Osteocyte (in vitro differentiated cells): Measurements from ENCODE around the gene STK17A. TPM values are rescaled to one million over a fixed set of nuclear protein-coding genes. Genes with fewer than 3 reads are reported as not detected.
"Not testable (repeated sequence)": the region's sequence is repeated elsewhere in the genome, so short reads cannot be mapped to it uniquely, and the experiment has no call there.

ENCODE experiments used
- DNase-seq: peaks from one replicate; pipeline ENCODE4 v3.0.0; 2021; ENCODE audit warnings: mixed read lengths; ENCODE audit not compliant: unreplicated experiment; ENCODE audit errors: extremely low spot score
- H3K27ac Mint-ChIP-seq: one replicate; pipeline ENCODE4 v1.8.0; 2021; ENCODE audit warnings: mild to moderate bottlenecking, mixed read lengths; ENCODE audit not compliant: unreplicated experiment
- H3K27me3 Mint-ChIP-seq: one replicate; pipeline ENCODE4 v1.8.0; 2021; ENCODE audit warnings: mixed read lengths; ENCODE audit not compliant: unreplicated experiment
- H3K36me3 Mint-ChIP-seq: one replicate; pipeline ENCODE4 v1.8.0; 2021; ENCODE audit warnings: mixed read lengths; ENCODE audit not compliant: unreplicated experiment
- H3K4me1 Mint-ChIP-seq: one replicate; pipeline ENCODE4 v1.8.0; 2021; ENCODE audit warnings: mixed read lengths; ENCODE audit not compliant: unreplicated experiment
- H3K4me3 Mint-ChIP-seq: one replicate; pipeline ENCODE4 v1.8.0; 2021; ENCODE audit warnings: mild to moderate bottlenecking, moderate library complexity, mixed read lengths; ENCODE audit not compliant: unreplicated experiment
- H3K9me3 Mint-ChIP-seq: one replicate; pipeline ENCODE4 v1.8.0; 2021; ENCODE audit warnings: mixed read lengths; ENCODE audit not compliant: unreplicated experiment
- CTCF ChIP-seq: fragments of 200-600 bp; sonication (generic); IDR thresholded peaks from 2 replicates; pipeline ENCODE4 v1.5.0; 2021; ENCODE audit warnings: antibody characterized with exemption, mild to moderate bottlenecking, moderate library complexity
- total RNA-seq: library from RNA; stranded (reverse); gene quantifications from 2 replicates; pipeline ENCODE4 v1.2.1, GENCODE V29; 2021

Gene STK17A
- total RNA-seq, 1 donor from 2014 or later, result 12.6 TPM

GRCh38 chr7:43666938-43667337 lies 84.0 kb downstream of the STK17A start:
- TF ChIP-seq CTCF, result no peak
- Mint-ChIP-seq H3K27ac (no peak overlapping the region), H3K27me3 (no peaks in the 10 kb centered on the region), H3K9me3 (no peaks in the 10 kb centered on the region), H3K36me3 (peaks cover 7% of the 10 kb centered on the region), H3K4me1 (peaks cover 18% of the 10 kb centered on the region), H3K4me3 (no peak overlapping the region)
- no peak for DNase-seq

DNA sequence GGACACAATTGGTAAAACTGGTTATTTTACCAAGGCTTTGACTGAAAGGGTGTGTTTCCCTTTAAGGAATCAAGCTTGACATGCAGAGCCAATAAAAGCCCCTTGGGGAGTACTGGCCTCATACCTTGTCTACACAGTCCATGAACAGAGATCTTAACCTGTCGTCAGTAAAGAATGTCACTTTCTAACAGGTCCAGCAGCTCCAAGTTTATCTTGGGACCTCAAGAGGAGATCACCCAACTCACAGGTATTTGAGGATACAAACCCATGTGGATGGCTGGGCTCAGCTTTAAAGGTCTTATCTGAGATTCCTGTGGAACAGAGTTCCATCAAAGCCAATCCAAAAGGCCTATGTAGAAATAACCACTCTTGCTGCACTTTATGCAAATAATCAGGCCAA lies 85.1 kb downstream of the STK17A start:
- TF ChIP-seq CTCF, result no peak
- Mint-ChIP-seq H3K9me3 (peaks cover 4% of the 10 kb centered on the region), H3K4me1 (peaks cover 21% of the 10 kb centered on the region), H3K27ac (no peak overlapping the region), H3K27me3 (no peaks in the 10 kb centered on the region), H3K36me3 (peaks cover 9% of the 10 kb centered on the region), H3K4me3 (no peak overlapping the region)
- DNase-seq, result no peak

DNA sequence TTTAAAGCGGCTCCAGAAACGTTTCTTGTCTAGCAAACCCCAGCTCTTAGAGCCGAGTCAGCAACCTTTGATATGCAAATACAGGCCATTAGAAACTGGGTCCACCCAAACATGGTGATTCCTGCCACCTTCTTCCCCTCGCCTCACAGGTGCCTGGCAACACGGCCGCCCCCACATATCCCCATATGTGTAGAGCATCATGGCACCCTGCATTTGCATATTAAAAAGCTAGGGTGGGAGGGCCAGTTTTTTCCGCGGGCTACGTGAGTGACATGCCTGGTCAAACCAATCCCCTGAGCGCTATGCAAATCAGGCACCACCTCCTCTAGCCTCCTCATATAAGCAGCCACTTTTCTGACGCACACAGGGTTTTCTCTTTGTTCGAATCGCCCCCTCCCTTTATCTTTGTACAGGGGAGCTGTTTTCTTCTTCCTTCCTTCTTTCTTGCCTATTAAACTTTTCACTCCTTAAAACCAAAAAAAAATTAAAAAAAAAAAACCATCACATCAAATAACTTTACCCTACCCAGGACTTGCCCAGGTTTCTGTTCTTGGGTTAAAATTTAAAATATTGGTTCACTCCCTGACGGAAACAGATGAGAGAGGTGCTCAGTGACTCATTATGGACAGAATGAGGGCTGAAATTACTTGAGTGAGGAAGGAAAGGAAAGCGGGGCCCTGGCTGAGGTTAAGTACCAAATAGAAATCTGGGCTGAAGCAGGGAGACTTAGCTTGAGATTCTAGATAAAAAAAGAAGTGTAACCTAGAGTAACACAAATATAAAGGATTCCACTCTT lies 86.6 kb downstream of the STK17A start:
- peaks cover 5% of the 10 kb centered on the region for H3K9me3 Mint-ChIP-seq

DNA sequence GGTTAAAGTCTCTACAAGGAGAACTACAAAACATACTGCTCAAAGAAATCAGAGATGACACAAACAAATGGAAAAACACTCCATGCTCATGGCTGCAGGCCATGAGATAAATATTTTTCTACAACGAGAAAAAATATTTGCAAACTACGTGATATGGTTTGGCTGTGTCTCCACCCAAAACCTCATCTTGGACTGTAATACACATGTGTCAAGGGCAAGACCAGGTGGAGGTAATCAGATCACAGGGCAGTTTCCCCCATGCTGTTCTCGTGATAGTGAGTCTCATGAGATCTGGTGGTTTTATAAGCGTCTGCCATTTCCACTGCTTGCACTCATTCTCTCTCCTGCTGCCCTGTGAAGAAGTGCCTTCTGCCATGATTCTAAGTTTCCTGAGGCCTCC lies 88.6 kb downstream of the STK17A start:
- peaks cover 7% of the 10 kb centered on the region for H3K36me3 Mint-ChIP-seq
- H3K27me3 Mint-ChIP-seq, result no peaks in the 10 kb centered on the region
- no peak overlapping the region for H3K4me3 Mint-ChIP-seq
- H3K9me3 Mint-ChIP-seq, result peaks cover 8% of the 10 kb centered on the region
- no peak for TF ChIP-seq CTCF
- H3K27ac Mint-ChIP-seq, result no peak overlapping the region
- no peak for DNase-seq
- H3K4me1 Mint-ChIP-seq, result peaks cover 26% of the 10 kb centered on the region

More for the DNA sequence above, 86.6 kb downstream of the STK17A start:
- Mint-ChIP-seq H3K4me1 (peaks cover 25% of the 10 kb centered on the region), H3K27ac (no peak overlapping the region), H3K4me3 (no peak overlapping the region), H3K36me3 (peaks cover 9% of the 10 kb centered on the region), H3K27me3 (no peaks in the 10 kb centered on the region)
- DNase-seq, result no peak
- no peak for TF ChIP-seq CTCF

DNA sequence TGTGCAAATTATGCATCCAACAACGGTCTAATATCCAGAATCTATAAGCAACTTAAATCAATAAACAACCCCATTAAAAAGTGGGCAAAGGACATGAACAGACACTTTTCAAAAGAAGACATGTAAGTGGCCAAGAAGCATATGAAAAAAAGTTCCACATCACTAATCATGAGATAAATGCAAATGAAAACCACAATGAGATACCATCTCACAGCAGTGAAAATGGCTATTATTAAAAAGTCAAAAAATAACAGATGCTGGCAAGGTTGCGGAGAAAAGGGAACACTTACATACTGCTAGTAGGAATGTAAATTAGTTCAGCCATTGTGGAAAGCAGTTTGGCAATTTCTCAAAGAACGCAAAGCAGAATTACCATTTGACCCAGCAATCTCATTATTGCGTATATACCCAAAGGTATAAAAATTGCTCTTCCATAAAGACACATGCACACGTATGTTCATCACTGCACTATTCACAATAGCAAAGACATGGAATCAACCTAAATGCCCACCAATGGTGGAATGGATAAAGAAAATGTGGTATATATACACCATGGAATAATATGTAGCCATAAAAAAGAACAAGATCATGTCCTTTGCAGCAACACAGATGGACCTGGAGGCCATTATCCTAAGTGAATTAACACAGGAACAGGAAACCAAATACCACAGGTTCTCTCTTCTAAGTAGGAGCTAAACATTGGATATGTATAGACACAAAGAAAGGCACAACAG lies 90.5 kb downstream of the STK17A start:
- not testable (repeated sequence) for DNase-seq, H3K9me3 Mint-ChIP-seq, H3K27ac Mint-ChIP-seq, H3K27me3 Mint-ChIP-seq, H3K4me3 Mint-ChIP-seq, H3K36me3 Mint-ChIP-seq
- peaks cover 31% of the 10 kb centered on the region for H3K4me1 Mint-ChIP-seq
